HTERT RPE-1 (cell line): Measurements from ENCODE around the gene MRPS25.

ENCODE experiments used
- in situ Hi-C: fragments of 300-500 bp; cut with MboI; formaldehyde crosslinking; loops from 4 replicates; pipeline ENCODE4 v1.14.3; 2020; ENCODE audit warnings: low sequenced_read_pairs

Gene MRPS25

DNA sequence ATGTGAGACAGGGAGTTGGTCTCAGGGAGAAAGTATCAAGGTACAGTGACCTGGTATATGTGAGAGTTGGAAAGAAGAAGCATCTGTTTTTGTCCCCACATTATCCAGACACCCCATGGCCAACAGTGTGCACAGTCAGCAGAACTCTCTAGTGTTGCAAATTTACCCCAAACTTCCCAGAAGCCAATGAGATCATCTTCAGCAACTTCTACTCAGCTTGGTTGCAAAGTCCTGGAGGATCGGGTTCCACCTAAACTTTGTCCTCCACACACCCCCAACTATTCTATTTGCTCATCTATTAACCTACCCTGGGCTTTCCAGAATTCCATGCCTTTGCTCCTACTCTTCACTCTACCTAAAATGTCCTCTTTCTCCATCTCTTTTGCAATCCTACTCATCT, 18.1 kb upstream of the MRPS25 start:
- in situ Hi-C loops = no loop called here

GRCh38 chr3:15081960-15082664, 17.0 kb upstream of the MRPS25 start:
- in situ Hi-C loops = no loop called here

DNA sequence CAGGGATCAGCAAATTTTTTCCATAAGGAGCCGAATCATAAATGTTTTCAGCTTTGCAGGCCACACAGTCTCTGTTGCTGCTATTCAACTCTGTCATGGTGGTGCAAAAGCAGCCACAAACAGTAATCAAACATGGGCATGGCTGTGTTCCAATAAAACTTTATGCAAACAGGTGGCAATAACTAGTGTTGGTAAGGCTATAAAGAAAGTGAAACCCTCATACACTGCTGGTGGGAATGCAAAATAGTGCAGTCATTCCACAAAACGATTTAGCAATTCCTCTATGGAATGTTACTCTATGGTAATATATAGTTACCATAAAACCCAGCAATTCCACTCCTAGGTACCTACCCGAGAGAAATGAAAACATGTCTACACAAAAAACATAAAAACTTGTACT, 14.0 kb upstream of the MRPS25 start:
- in situ Hi-C loops = no loop called here

GRCh38 chr3:15074500-15074899, 9.4 kb upstream of the MRPS25 start:
- in situ Hi-C loops = no loop called here

DNA sequence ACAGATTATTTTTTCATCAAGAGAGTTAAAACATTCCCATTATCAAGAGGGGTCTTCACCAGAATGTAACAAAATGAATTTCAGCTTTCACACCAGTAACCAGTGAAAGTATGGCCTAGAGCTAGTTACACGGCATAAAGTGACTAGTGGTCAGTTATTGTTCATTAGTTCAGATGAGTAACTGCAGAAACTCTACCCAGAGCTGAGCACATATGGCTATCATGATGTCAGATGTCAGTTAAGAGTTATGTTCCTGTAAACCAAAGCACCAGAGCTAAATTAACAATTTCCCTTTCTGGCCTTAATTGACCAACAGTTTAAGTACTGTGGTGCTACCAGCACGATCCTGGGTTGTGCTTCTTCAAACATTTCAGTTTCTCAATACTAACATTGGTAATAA, 6.6 kb upstream of the MRPS25 start:
- in situ Hi-C loops = no loop called here

GRCh38 chr3:15069441-15069840, 4.3 kb upstream of the MRPS25 start:
- in situ Hi-C loops = no loop called here

- in situ Hi-C loops = no loop called here
Measured at GRCh38 chr3:15066467-15066866, 1.4 kb upstream of the MRPS25 start.

- in situ Hi-C loops = no loop called here
Measured at GRCh38 chr3:15065550-15066007, 464 bp upstream of the MRPS25 start.

GRCh38 chr3:15064299-15064834, 748 bp downstream of the MRPS25 start:
- in situ Hi-C loops = no loop called here

DNA sequence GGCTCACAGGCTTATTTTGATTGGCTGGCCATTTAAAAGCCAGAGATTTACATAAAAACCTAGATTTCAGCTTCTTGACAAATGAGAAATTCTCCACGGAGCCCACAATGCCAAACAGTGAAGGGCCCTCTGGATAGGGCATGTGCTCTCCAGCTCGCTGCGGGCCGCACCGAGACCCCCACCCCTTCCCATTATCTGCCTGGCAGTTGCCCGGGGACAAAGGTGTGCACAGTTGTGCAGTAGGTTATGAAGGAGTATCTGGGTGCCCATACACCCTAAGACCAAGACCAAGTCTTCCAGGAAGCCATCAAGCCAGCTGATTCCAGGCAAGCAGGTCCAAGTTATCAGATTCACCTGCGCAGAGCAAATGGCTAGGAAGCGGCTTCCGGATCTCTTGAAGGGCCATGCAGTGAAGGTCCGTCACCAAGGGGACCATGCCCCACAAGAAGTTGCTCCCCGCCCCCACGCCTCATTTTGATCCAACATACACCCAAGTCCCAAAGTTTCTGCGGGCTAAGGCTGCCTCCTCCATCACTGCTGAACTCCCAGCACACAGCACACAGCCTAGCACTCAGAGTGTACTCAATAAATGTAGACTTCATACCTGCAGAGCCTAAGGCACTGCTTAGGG, 1.3 kb downstream of the MRPS25 start:
- in situ Hi-C loops = no loop called here

DNA sequence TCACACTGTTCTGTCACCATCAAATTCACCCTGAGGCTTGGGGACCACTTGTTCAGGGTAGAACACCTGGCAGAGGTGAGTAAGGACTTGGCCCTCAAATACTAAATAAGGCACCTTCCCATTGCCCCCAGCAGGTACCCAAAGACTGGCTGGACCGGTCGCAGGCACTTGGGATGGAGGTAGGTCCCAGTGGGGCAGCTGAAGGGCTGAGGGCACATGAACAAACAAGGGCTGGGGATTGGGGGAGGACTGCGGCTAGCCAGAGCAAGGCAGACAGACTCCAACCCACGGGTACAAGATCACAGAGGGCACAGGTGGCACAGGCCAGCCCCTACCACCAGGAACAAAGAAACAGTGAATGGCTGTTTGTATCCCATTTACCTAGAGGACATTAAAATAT, 1.9 kb downstream of the MRPS25 start:
- in situ Hi-C loops = no loop called here

GRCh38 chr3:15060029-15060428, 5.1 kb downstream of the MRPS25 start:
- in situ Hi-C loops = no loop called here

DNA sequence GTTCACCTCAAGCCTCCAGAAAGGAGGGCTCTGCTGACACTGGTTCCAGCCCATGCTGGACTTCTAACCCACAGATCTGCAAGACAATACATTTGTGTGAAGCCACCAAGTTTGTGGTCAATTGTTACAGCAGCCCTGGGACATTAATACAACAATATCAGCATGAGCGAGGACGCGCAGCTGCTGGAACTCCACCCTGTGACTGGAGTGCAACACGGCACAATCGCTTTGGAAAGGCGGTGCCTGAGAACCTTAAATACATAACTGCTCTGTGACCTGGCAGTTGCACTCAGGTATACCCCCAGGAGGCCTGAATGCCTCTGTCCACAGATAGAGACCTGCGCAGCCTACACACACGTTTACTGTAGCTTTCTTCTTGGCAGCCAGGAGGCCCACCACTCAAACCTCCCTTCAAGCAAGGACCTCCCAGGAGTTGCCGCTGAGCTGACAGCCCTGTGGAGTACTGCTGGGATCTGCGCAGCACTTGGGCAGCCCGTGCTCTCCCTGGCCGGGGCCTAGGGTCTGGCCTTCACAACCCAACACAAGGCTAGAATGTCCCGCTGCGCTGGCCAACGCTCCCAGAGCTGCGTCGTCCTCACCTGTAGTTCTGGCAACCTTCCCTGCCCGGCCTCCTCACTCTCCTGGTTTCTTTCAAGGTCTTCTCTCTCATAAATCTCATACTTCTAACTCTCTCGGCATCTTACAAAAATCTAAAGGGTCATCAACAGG, 8.3 kb downstream of the MRPS25 start:
- in situ Hi-C loops = no loop called here

DNA sequence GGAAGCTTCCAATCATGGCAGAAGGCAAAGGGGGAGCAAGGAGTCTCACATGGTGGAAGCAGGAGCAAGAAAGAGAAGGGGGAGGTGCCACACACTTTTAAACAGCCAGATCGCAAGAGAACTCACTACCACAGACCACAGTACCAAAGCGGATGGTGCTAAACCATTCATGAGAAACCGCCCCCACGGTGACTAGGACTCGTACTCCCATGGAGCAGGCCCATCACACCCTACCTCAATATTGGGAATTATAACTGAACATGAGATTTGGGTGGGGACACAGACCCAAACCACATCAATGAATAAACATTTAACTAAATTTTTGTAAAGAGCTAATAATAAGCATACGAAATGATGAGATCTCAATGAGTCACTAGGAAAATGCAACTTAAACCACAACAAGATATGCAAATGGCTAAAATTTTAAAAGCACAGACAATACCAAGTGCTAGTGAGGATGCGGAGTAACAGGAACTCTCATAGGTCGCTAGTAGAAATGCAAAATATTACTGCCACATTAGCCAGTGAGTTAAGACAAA, 10.0 kb downstream of the MRPS25 start:
- in situ Hi-C loops = no loop called here

DNA sequence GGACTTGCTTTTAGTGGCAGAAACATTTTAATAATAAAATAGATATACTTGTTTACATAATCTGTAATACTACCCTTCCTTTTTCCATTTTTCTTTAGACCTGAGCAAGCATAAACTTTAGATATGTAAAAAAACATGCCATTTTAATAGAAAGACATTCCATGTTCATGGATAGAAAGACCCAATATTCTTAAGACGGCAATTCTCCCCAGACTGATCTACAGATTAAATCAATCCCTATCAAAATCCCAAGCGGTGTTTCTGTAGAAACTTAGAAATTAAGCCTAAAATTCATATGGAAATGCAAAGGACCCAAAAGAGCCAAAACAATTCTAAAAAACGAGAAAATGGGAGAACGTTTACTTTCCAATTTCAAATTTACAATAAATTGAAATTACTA, 11.6 kb downstream of the MRPS25 start:
- in situ Hi-C loops = no loop called here

- in situ Hi-C loops = no loop called here
Measured at GRCh38 chr3:15052335-15053242, 12.5 kb downstream of the MRPS25 start.

GRCh38 chr3:15051531-15051930, 13.6 kb downstream of the MRPS25 start:
- in situ Hi-C loops = no loop called here

DNA sequence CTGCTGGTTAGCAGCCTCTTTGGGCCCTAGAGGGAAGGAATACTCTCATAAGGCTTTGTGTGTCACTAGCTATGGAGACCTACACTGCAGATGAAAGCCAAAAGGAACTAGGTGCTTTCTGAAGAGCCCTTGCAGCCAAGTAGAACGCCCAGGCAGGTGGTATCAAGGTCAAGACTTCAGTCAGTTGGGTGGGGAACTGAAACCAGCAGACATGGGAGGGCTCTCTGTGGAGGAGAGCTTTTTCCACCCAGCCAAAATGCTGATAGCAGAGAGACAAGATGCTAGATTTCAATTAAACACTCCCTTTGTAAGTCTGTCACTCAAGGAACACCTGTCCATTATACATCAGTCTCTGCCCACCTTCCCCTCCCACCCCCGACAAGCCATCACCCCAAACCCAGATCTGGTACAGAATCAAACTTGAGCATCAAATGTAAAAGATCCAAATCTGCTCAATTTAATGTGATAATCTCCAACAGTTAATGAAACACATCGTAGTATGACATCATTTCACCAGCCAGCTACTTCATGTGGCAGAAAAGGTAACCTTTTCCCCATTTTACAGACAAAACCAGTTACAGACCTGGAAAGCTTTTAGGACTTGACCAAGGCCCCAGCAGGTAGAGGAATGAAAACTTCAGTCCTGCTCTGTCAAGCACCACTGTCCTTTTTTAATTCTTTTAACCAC, 14.6 kb downstream of the MRPS25 start:
- in situ Hi-C loops = no loop called here

GRCh38 chr3:15049584-15049983, 15.5 kb downstream of the MRPS25 start:
- in situ Hi-C loops = no loop called here

DNA sequence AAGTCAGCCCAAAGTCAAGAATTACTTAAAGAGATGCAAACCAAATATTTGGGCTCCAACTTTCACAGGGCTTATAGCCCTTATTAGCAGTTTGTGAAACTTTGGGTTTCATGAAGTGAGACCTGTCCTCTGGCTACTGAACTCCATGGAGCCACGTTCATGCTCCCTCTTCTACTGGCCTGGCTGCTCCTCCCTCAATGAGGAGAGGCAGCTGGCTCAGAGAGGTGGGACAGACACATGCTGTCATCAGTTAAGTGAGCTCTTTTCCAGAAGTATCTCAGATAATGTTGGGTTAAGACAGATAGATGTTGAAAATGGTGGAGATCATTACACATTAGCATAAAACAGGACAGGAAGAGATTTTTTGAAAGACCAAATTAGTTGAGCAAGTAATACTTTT, 19.4 kb downstream of the MRPS25 start:
- in situ Hi-C loops = no loop called here
